ENCODE measurements around the gene KCNIP1. TPM values are rescaled to one million over a fixed set of nuclear protein-coding genes. Genes with fewer than 3 reads are reported as not detected.

KCNIP1 gene
- total RNA-seq, 2 experiments from 2014 or later = not detected

- H3K27me3 Mint-ChIP-seq = peaks cover 36% of the 10 kb centered on the region
- no peaks in the 10 kb centered on the region for H3K36me3 Mint-ChIP-seq (ENCODE audit: low read depth)
- H3K4me1 Mint-ChIP-seq = no peaks in the 10 kb centered on the region
- no peaks in the 10 kb centered on the region for H3K9me3 Mint-ChIP-seq (ENCODE audit: low read depth)
- DNase-seq (no peak), ATAC-seq (no peak)
- H3K27ac Mint-ChIP-seq = no peak overlapping the region
- H3K4me3 Mint-ChIP-seq = no peak overlapping the region
- ChIA-PET POLR2A (no interaction called here), CTCF (no interaction called here)
- intact Hi-C loops (cut with DNase I, micrococcal nuclease) = no loop called here
Measured at GRCh38 chr5:170496662-170497028, 7.2 kb upstream of the KCNIP1 start.

GRCh38 chr5:170497311-170498038 lies 6.3 kb upstream of the KCNIP1 start:
- Mint-ChIP-seq H3K36me3 (ENCODE audit: low read depth) (no peaks in the 10 kb centered on the region), H3K27me3 (peaks cover 43% of the 10 kb centered on the region), H3K4me3 (no peak overlapping the region), H3K9me3 (ENCODE audit: low read depth) (no peaks in the 10 kb centered on the region), H3K4me1 (no peaks in the 10 kb centered on the region), H3K27ac (no peak overlapping the region)
- no peak for ATAC-seq
- intact Hi-C loops (cut with DNase I, micrococcal nuclease) = no loop called here
- no peak for DNase-seq
- ChIA-PET POLR2A (no interaction called here), CTCF (no interaction called here)

- intact Hi-C loops (cut with DNase I, micrococcal nuclease) = no loop called here
- POLR2A ChIA-PET = no interaction called here
- Mint-ChIP-seq H3K27me3 (peaks cover 47% of the 10 kb centered on the region), H3K4me3 (no peak overlapping the region), H3K9me3 (ENCODE audit: low read depth) (no peaks in the 10 kb centered on the region), H3K27ac (no peak overlapping the region), H3K36me3 (ENCODE audit: low read depth) (no peaks in the 10 kb centered on the region), H3K4me1 (no peaks in the 10 kb centered on the region)
- CTCF ChIA-PET = no interaction called here
- ATAC-seq (no peak), DNase-seq (no peak)
Measured at GRCh38 chr5:170498811-170499351, 4.9 kb upstream of the KCNIP1 start.

- Mint-ChIP-seq H3K4me1 (no peaks in the 10 kb centered on the region), H3K27ac (no peak overlapping the region), H3K36me3 (ENCODE audit: low read depth) (no peaks in the 10 kb centered on the region), H3K27me3 (peaks cover 46% of the 10 kb centered on the region), H3K9me3 (ENCODE audit: low read depth) (no peaks in the 10 kb centered on the region), H3K4me3 (no peak overlapping the region)
- ATAC-seq = no peak
- ChIA-PET POLR2A (no interaction called here), CTCF (no interaction called here)
- intact Hi-C loops (cut with DNase I, micrococcal nuclease) = no loop called here
- DNase-seq = no peak
Measured at GRCh38 chr5:170499621-170500020, 4.2 kb upstream of the KCNIP1 start.

- DNase-seq (no peak), ATAC-seq (no peak)
- CTCF ChIA-PET = interaction anchor here (0.8 kb wide), 1 partner anchor 132 kb away, joined by 3 read pairs; no protein-coding TSS in a partner anchor
- Mint-ChIP-seq H3K4me3 (no peak overlapping the region), H3K9me3 (ENCODE audit: low read depth) (no peaks in the 10 kb centered on the region), H3K27ac (no peak overlapping the region), H3K4me1 (no peaks in the 10 kb centered on the region), H3K36me3 (ENCODE audit: low read depth) (no peaks in the 10 kb centered on the region), H3K27me3 (peaks cover 50% of the 10 kb centered on the region)
- intact Hi-C loops (cut with DNase I, micrococcal nuclease) = no loop called here
- POLR2A ChIA-PET = no interaction called here
Measured at GRCh38 chr5:170501361-170501760, 2.5 kb upstream of the KCNIP1 start.

GRCh38 chr5:170501931-170502330 lies 1.9 kb upstream of the KCNIP1 start:
- Mint-ChIP-seq H3K36me3 (ENCODE audit: low read depth) (no peaks in the 10 kb centered on the region), H3K27me3 (peaks cover 46% of the 10 kb centered on the region), H3K4me1 (no peaks in the 10 kb centered on the region), H3K27ac (no peak overlapping the region), H3K9me3 (ENCODE audit: low read depth) (no peaks in the 10 kb centered on the region), H3K4me3 (no peak overlapping the region)
- ChIA-PET CTCF (interaction anchor here (0.8 kb wide), 1 partner anchor 131 kb away, joined by 3 read pairs; no protein-coding TSS in a partner anchor), POLR2A (no interaction called here)
- no peak for DNase-seq
- intact Hi-C loops (cut with DNase I, micrococcal nuclease) = no loop called here
- ATAC-seq = no peak

GRCh38 chr5:170504616-170505266 lies 921 bp downstream of the KCNIP1 start:
- no peak overlapping the region for H3K4me3 Mint-ChIP-seq
- H3K9me3 Mint-ChIP-seq (ENCODE audit: low read depth) = no peaks in the 10 kb centered on the region
- CTCF ChIA-PET = interaction anchor here (1.6 kb wide), 1 partner anchor 70 kb away, joined by 3 read pairs; no protein-coding TSS in a partner anchor
- no peaks in the 10 kb centered on the region for H3K36me3 Mint-ChIP-seq (ENCODE audit: low read depth)
- DNase-seq (no peak), ATAC-seq (no peak)
- peaks cover 44% of the 10 kb centered on the region for H3K27me3 Mint-ChIP-seq
- H3K4me1 Mint-ChIP-seq = no peaks in the 10 kb centered on the region
- POLR2A ChIA-PET = no interaction called here
- intact Hi-C loops (cut with DNase I, micrococcal nuclease) = no loop called here
- H3K27ac Mint-ChIP-seq = no peak overlapping the region

- Mint-ChIP-seq H3K9me3 (ENCODE audit: low read depth) (no peaks in the 10 kb centered on the region), H3K36me3 (ENCODE audit: low read depth) (no peaks in the 10 kb centered on the region), H3K27ac (no peak overlapping the region), H3K27me3 (peaks cover 24% of the 10 kb centered on the region), H3K4me3 (no peak overlapping the region), H3K4me1 (no peaks in the 10 kb centered on the region)
- DNase-seq (no peak), ATAC-seq (no peak)
- ChIA-PET CTCF (no interaction called here), POLR2A (no interaction called here)
- intact Hi-C loops (cut with DNase I, micrococcal nuclease) = no loop called here
Measured at GRCh38 chr5:170508036-170508435, 4.2 kb downstream of the KCNIP1 start.

GRCh38 chr5:170508660-170509347 lies 5.0 kb downstream of the KCNIP1 start:
- POLR2A ChIA-PET = no interaction called here
- H3K27me3 Mint-ChIP-seq = peaks cover 20% of the 10 kb centered on the region
- CTCF ChIA-PET = interaction anchor here (0.6 to 1.3 kb wide), 3 partner anchors 33 to 122 kb away, joined by 3 to 4 read pairs (median 3); no protein-coding TSS in a partner anchor

GRCh38 chr5:170509348-170509660 lies 5.5 kb downstream of the KCNIP1 start:
- no peaks in the 10 kb centered on the region for H3K9me3 Mint-ChIP-seq (ENCODE audit: low read depth)
- POLR2A ChIA-PET = no interaction called here
- no peaks in the 10 kb centered on the region for H3K4me1 Mint-ChIP-seq
- H3K4me3 Mint-ChIP-seq = no peak overlapping the region
- H3K27me3 Mint-ChIP-seq = peaks cover 20% of the 10 kb centered on the region
- intact Hi-C loops (cut with DNase I, micrococcal nuclease) = no loop called here
- H3K27ac Mint-ChIP-seq = no peak overlapping the region
- H3K36me3 Mint-ChIP-seq (ENCODE audit: low read depth) = no peaks in the 10 kb centered on the region
- CTCF ChIA-PET = interaction anchor here (0.6 to 1.3 kb wide), 3 partner anchors 32 to 122 kb away, joined by 3 to 4 read pairs (median 3); no protein-coding TSS in a partner anchor
- ATAC-seq = no peak
- no peak for DNase-seq

More at GRCh38 chr5:170508660-170509347, 5.0 kb downstream of the KCNIP1 start:
- ATAC-seq (no peak), DNase-seq (no peak)
- no peaks in the 10 kb centered on the region for H3K9me3 Mint-ChIP-seq (ENCODE audit: low read depth)
- no peaks in the 10 kb centered on the region for H3K36me3 Mint-ChIP-seq (ENCODE audit: low read depth)
- no peak overlapping the region for H3K27ac Mint-ChIP-seq
- no peak overlapping the region for H3K4me3 Mint-ChIP-seq
- H3K4me1 Mint-ChIP-seq = no peaks in the 10 kb centered on the region
- intact Hi-C loops (cut with DNase I, micrococcal nuclease) = no loop called here

GRCh38 chr5:170510126-170510525 lies 6.3 kb downstream of the KCNIP1 start:
- POLR2A ChIA-PET = no interaction called here
- ATAC-seq = no peak
- no peaks in the 10 kb centered on the region for H3K36me3 Mint-ChIP-seq (ENCODE audit: low read depth)

More at GRCh38 chr5:170510126-170510525, 6.3 kb downstream of the KCNIP1 start:
- no peak overlapping the region for H3K27ac Mint-ChIP-seq
- no peak for DNase-seq
- H3K27me3 Mint-ChIP-seq = peaks cover 13% of the 10 kb centered on the region
- intact Hi-C loops (cut with DNase I, micrococcal nuclease) = no loop called here
- no peak overlapping the region for H3K4me3 Mint-ChIP-seq
- no peaks in the 10 kb centered on the region for H3K9me3 Mint-ChIP-seq (ENCODE audit: low read depth)
- no peaks in the 10 kb centered on the region for H3K4me1 Mint-ChIP-seq
- CTCF ChIA-PET = interaction anchor here (0.8 to 1.3 kb wide), 2 partner anchors 75 to 121 kb away, joined by 3 to 4 read pairs; no protein-coding TSS in a partner anchor

All from activated CD4-positive, alpha-beta T cell treated with anti-CD3 and anti-CD28 coated beads for 36 hours (primary cell).